ENCODE measurements around the gene ITGAX.

GRCh38 chr16:31361201-31362110 lies 6.5 kb downstream of the ITGAX start:
- TF ChIP-seq CTCF (IDR thresholded peaks at IDR 0.05 in 8 of 11, conservative IDR thresholded peaks at IDR 0.05 in 3 of 11) (no peak), POLR2A (IDR thresholded peaks at IDR 0.05) (no peak), POLR2AphosphoS5 (IDR thresholded peaks at IDR 0.05) (peak in 1 of 3 donors; percentile 32)
